CD14-positive monocyte (primary cell): ENCODE data around the gene CTNNBL1. TPM values are rescaled to one million over a fixed set of nuclear protein-coding genes. Genes with fewer than 3 reads are reported as not detected.

Source experiments
- DNase-seq, 3 donors: peaks; one replicate each; pipeline ENCODE4 v3.0.0-alpha.2; 2011 to 2022
- H2AFZ ChIP-seq: 2 replicates; pipeline ENCODE4 v1.6.0; 2012; ENCODE audit warnings: mild to moderate bottlenecking, low read depth, low read length, inconsistent platforms; ENCODE audit not compliant: insufficient read depth, poor library complexity, severe bottlenecking
- H3K27ac ChIP-seq, 2 donors: 1 replicate in 1 of 2; 2 replicates in 1 of 2; pipeline ENCODE4 v1.5.1; 2012 to 2013; ENCODE audit warnings: low read length in 2 of 2, control low read depth in 1 of 2, inconsistent platforms in 1 of 2, low read depth in 1 of 2, mild to moderate bottlenecking in 1 of 2
- H3K27me3 ChIP-seq, 2 donors: one replicate each; pipeline versions ENCODE4 v1.6.0 to v1.6.1; 2011 to 2013; ENCODE audit warnings: low read length in 2 of 2; ENCODE audit not compliant: control insufficient read depth in 2 of 2, insufficient read depth in 2 of 2
- H3K36me3 ChIP-seq, 2 donors: replicated peaks in 1 of 2; 1 replicate in 1 of 2; 2 replicates in 1 of 2; pipeline versions ENCODE4 v1.5.1 to v1.6.1; 2012 to 2013; ENCODE audit warnings: low read length in 2 of 2, control low read depth in 1 of 2, inconsistent platforms in 1 of 2, mild to moderate bottlenecking in 1 of 2; ENCODE audit not compliant: insufficient read depth in 2 of 2, control insufficient read depth in 1 of 2
- H3K4me1 ChIP-seq, 2 donors: 1 replicate in 1 of 2; 2 replicates in 1 of 2; pipeline versions ENCODE4 v1.5.1 to v1.6.1; 2012 to 2013; ENCODE audit warnings: low read length in 2 of 2, control low read depth in 1 of 2, inconsistent platforms in 1 of 2, mild to moderate bottlenecking in 1 of 2, moderate library complexity in 1 of 2; ENCODE audit not compliant: insufficient read depth in 2 of 2, control insufficient read depth in 1 of 2
- H3K4me2 ChIP-seq: replicated peaks from 2 replicates; pipeline ENCODE3; 2012; ENCODE audit warnings: low read length, moderate library complexity, mild to moderate bottlenecking; ENCODE audit not compliant: poor library complexity, severe bottlenecking; ENCODE audit errors: extremely low read depth
- H3K4me3 ChIP-seq, 3 experiments: fragments of 200-600 bp in 1 of 3; sonication (generic) in 1 of 3; replicated peaks in 1 of 3; 1 replicate in 2 of 3; 2 replicates in 1 of 3; pipeline ENCODE4 v1.5.1; 2011 to 2013; ENCODE audit warnings: low read length in 3 of 3, mild to moderate bottlenecking in 3 of 3, control low read depth in 2 of 3, low read depth in 2 of 3, inconsistent platforms in 1 of 3, moderate library complexity in 1 of 3
- H3K79me2 ChIP-seq: 2 replicates; pipeline ENCODE4 v1.6.0; 2012; ENCODE audit warnings: mild to moderate bottlenecking, control low read depth, inconsistent platforms, low read length, moderate library complexity; ENCODE audit not compliant: insufficient read depth
- H3K9ac ChIP-seq: 2 replicates; pipeline ENCODE4 v1.6.0; 2017; ENCODE audit warnings: low read length, mild to moderate bottlenecking; ENCODE audit not compliant: insufficient read depth, poor library complexity, severe bottlenecking
- H3K9me3 ChIP-seq, 2 donors: replicated peaks in 1 of 2; 1 replicate in 1 of 2; 2 replicates in 1 of 2; pipeline versions ENCODE4 v1.5.1 to v1.6.1; 2012 to 2013; ENCODE audit warnings: low read length in 2 of 2, control low read depth in 1 of 2; ENCODE audit not compliant: control insufficient read depth in 1 of 2, insufficient read depth in 1 of 2
- H4K20me1 ChIP-seq: 2 replicates; pipeline ENCODE4 v1.6.0; 2012; ENCODE audit warnings: mild to moderate bottlenecking, low read length, control low read depth, moderate library complexity; ENCODE audit not compliant: insufficient read depth
- H3K27ac Mint-ChIP-seq, 7 donors: one replicate each; pipeline ENCODE4 v1.8.0; 2020; ENCODE audit warnings: mild to moderate bottlenecking in 7 of 7, mixed read lengths in 7 of 7, moderate library complexity in 6 of 7, inconsistent platforms in 2 of 7
- H3K27me3 Mint-ChIP-seq, 3 donors: one replicate each; pipeline ENCODE4 v1.8.0; 2021 to 2022; ENCODE audit warnings: low read depth in 3 of 3, mild to moderate bottlenecking in 3 of 3, mixed read lengths in 3 of 3, moderate library complexity in 3 of 3, inconsistent platforms in 1 of 3
- H3K36me3 Mint-ChIP-seq, 2 donors: one replicate each; pipeline ENCODE4 v1.8.0; 2020; ENCODE audit warnings: mixed read lengths in 2 of 2, inconsistent platforms in 1 of 2, mild to moderate bottlenecking in 1 of 2
- H3K4me1 Mint-ChIP-seq: one replicate; pipeline ENCODE4 v1.8.0; 2020; ENCODE audit warnings: mild to moderate bottlenecking, mixed read lengths
- H3K4me3 Mint-ChIP-seq, 2 donors: one replicate each; pipeline ENCODE4 v1.8.0; 2020; ENCODE audit warnings: mild to moderate bottlenecking in 2 of 2, mixed read lengths in 2 of 2, moderate library complexity in 1 of 2
- H3K9me3 Mint-ChIP-seq, 7 donors: one replicate each; pipeline ENCODE4 v1.8.0; 2020 to 2022; ENCODE audit warnings: mixed read lengths in 7 of 7, mild to moderate bottlenecking in 6 of 7, moderate library complexity in 6 of 7, inconsistent platforms in 2 of 7
- WGBS: methylation state at CpG from one replicate; pipeline ENCODE4 v1.1.5; 2013; ENCODE audit warnings: missing lambda C conversion rate; ENCODE audit not compliant: insufficient coverage; 5-methylcytosine and 5-hydroxymethylcytosine counted together
- intact Hi-C, 2 donors: fragments of 100-400 bp; cut with micrococcal nuclease; formaldehyde crosslinking; loops; one replicate each; pipeline versions ENCODE4 v1.15.0 to v1.15.1; 2023
- polyA plus RNA-seq, 3 donors: library from polyadenylated mRNA; depleted of rRNA in 1 of 3; unstranded in 2 of 3; stranded (reverse) in 1 of 3; fragments of 300-500 nt in 2 of 3; fragments of >200 nt in 1 of 3; fragmentation: Illumina TruSeq in 2 of 3; gene quantifications; 1 replicate in 2 of 3; 2 replicates in 1 of 3; pipeline ENCODE4 v1.2.3, GENCODE V29; 2012 to 2021
- TF ChIP-seq, protein P1 (sequence below): fragments of 200-600 bp; IDR thresholded peaks from one replicate; pipeline ENCODE4 v1.8.0; 2022; ENCODE audit warnings: antibody characterized with exemption, mild to moderate bottlenecking

Gene CTNNBL1
- polyA plus RNA-seq, 3 donors, result 35.5 to 83.2 (median 77.3) TPM

- no peaks in the 10 kb centered on the region for H3K4me1 ChIP-seq
- Mint-ChIP-seq H3K27ac (no peak overlapping the region), H3K9me3 (no peaks in the 10 kb centered on the region), H3K4me1 (no peaks in the 10 kb centered on the region), H3K36me3 (peaks cover 60 to 62% of the 10 kb centered on the region in 2 donors), H3K27me3 (peaks cover 0 to 1% (median 0%) of the 10 kb centered on the region in 3 donors), H3K4me3 (no peak overlapping the region)
- no peaks in the 10 kb centered on the region for H3K9me3 ChIP-seq
- no peak overlapping the region for H3K27ac ChIP-seq
- no peak overlapping the region for H2AFZ ChIP-seq
- H3K4me3 ChIP-seq, result no peak overlapping the region
- 100% methylated on average over 4 of the region's 4 CpGs for WGBS
- H3K4me2 ChIP-seq, result no peak overlapping the region
- no peak for DNase-seq
- no peaks in the 10 kb centered on the region for H3K79me2 ChIP-seq
- no peaks in the 10 kb centered on the region for H3K27me3 ChIP-seq
- TF ChIP-seq, protein P1, sequence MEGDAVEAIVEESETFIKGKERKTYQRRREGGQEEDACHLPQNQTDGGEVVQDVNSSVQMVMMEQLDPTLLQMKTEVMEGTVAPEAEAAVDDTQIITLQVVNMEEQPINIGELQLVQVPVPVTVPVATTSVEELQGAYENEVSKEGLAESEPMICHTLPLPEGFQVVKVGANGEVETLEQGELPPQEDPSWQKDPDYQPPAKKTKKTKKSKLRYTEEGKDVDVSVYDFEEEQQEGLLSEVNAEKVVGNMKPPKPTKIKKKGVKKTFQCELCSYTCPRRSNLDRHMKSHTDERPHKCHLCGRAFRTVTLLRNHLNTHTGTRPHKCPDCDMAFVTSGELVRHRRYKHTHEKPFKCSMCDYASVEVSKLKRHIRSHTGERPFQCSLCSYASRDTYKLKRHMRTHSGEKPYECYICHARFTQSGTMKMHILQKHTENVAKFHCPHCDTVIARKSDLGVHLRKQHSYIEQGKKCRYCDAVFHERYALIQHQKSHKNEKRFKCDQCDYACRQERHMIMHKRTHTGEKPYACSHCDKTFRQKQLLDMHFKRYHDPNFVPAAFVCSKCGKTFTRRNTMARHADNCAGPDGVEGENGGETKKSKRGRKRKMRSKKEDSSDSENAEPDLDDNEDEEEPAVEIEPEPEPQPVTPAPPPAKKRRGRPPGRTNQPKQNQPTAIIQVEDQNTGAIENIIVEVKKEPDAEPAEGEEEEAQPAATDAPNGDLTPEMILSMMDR, result no peak
- no peak overlapping the region for H3K9ac ChIP-seq
- intact Hi-C loops, result no loop called here
- H4K20me1 ChIP-seq, result peaks cover 5% of the 10 kb centered on the region
- H3K36me3 ChIP-seq, result peaks cover 42 to 100% of the 10 kb centered on the region in 2 donors
Measured at GRCh38 chr20:37764333-37764935, 70.6 kb downstream of the CTNNBL1 start.

DNA sequence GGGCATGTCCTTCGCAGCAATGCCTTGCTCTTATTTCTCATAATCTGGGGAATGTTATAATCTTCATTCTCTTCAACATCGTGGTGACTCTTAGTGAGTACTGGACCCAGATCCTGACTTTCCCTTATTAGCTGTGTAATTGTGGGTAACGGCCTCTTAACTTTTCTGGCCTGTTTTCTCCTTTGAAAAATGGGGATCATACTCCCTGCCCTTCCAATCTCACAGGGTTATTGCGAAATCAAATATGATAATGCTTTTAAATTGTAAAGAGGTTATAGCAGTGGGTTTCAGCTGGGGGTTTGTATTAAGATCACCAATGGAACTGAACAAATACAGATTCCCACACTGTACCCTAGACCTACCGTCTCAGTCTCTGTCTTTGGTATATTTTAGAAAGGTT, 77.1 kb downstream of the CTNNBL1 start:
- Histone ChIP-seq H3K9me3 (no peaks in the 10 kb centered on the region), H3K36me3 (peaks cover 57 to 99% of the 10 kb centered on the region in 2 donors), H3K4me3 (no peak overlapping the region), H3K27ac (no peak overlapping the region), H4K20me1 (no peaks in the 10 kb centered on the region), H3K27me3 (no peaks in the 10 kb centered on the region), H2AFZ (no peak overlapping the region), H3K79me2 (no peaks in the 10 kb centered on the region), H3K4me2 (no peak overlapping the region), H3K9ac (no peak overlapping the region), H3K4me1 (no peaks in the 10 kb centered on the region)
- intact Hi-C loops, result no loop called here
- Mint-ChIP-seq H3K4me1 (no peaks in the 10 kb centered on the region), H3K4me3 (no peak overlapping the region), H3K27ac (no peak overlapping the region), H3K36me3 (peaks cover 60 to 76% of the 10 kb centered on the region in 2 donors), H3K27me3 (no peaks in the 10 kb centered on the region), H3K9me3 (no peaks in the 10 kb centered on the region)
- no CpG with 5 or more reads among the region's 5 CpGs for WGBS
- DNase-seq, result no peak
- TF ChIP-seq, protein P1, result no peak
